Measurements from ENCODE around the gene HDAC9.

DNA sequence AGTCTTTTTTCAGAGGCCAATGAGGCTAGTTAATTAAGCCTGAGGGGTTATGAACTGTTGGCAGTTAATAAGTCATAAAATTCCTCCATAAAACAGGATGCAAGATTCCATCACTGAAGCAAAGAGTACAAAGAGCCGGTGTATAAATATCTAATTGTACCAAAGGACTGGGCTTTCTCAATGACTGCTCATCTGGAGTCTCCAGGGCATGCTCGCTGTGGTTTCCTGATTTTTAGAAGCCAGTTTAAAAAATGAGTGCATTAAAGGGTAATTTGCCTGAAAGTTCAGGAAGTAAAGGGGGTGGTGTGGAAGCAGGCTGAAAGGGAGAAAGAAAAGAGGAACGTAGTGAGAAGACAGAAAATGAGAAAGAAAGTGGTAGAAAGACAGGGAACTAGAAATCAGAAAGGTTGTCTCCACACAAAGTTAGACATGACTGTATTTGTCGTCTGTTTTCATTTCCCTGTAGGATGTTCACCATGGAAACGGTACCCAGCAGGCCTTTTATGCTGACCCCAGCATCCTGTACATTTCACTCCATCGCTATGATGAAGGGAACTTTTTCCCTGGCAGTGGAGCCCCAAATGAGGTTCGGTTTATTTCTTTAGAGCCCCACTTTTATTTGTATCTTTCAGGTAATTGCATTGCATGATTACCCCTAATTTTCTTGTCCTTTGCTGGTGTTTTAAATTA lies 339.6 kb downstream of the HDAC9 start:
- TF ChIP-seq, protein P1, sequence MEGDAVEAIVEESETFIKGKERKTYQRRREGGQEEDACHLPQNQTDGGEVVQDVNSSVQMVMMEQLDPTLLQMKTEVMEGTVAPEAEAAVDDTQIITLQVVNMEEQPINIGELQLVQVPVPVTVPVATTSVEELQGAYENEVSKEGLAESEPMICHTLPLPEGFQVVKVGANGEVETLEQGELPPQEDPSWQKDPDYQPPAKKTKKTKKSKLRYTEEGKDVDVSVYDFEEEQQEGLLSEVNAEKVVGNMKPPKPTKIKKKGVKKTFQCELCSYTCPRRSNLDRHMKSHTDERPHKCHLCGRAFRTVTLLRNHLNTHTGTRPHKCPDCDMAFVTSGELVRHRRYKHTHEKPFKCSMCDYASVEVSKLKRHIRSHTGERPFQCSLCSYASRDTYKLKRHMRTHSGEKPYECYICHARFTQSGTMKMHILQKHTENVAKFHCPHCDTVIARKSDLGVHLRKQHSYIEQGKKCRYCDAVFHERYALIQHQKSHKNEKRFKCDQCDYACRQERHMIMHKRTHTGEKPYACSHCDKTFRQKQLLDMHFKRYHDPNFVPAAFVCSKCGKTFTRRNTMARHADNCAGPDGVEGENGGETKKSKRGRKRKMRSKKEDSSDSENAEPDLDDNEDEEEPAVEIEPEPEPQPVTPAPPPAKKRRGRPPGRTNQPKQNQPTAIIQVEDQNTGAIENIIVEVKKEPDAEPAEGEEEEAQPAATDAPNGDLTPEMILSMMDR (conservative IDR thresholded peaks at IDR 0.05; ENCODE audit: low read depth, low read length): no peak
- TF ChIP-seq EZH2 (IDR thresholded peaks at IDR 0.05; ENCODE audit: borderline replicate concordance, low read depth, low read length, poor library complexity, severe bottlenecking): no peak
